Heart left ventricle (tissue), 16 donors: ENCODE results near the gene ALDH4A1. TPM values are rescaled to one million over a fixed set of nuclear protein-coding genes. Genes with fewer than 3 reads are reported as not detected.

ENCODE experiments used
- ATAC-seq, 4 donors: fragments of 200-7000 bp; cut with Tn5 transposase; one replicate each; pipeline ENCODE4 v1.9.1; 2020 to 2022; ENCODE audit warnings: moderate library complexity in 4 of 4, mild to moderate bottlenecking in 3 of 4, moderate number of reproducible peaks in 1 of 4
- DNase-seq, 5 donors: peaks; one replicate each; pipeline ENCODE4 v3.0.0-alpha.2; 2020
- H3K27ac ChIP-seq, 12 donors: fragments of 200-600 bp; sonication (generic) in 4 of 12; one replicate each; pipeline versions ENCODE4 v1.5.0 to v1.8.0; 2016 to 2022; ENCODE audit warnings: mild to moderate bottlenecking in 2 of 12
- H3K27me3 ChIP-seq, 9 donors: fragments of 200-600 bp; sonication (generic) in 2 of 9; one replicate each; pipeline versions ENCODE4 v1.5.1 to v1.8.0; 2016 to 2022; ENCODE audit warnings: mild to moderate bottlenecking in 3 of 9
- H3K36me3 ChIP-seq, 9 donors: fragments of 200-600 bp; sonication (generic) in 2 of 9; one replicate each; pipeline versions ENCODE4 v1.5.0 to v1.8.0; 2018 to 2022; ENCODE audit warnings: mild to moderate bottlenecking in 2 of 9
- H3K4me1 ChIP-seq, 12 donors: fragments of 200-600 bp; sonication (generic) in 4 of 12; one replicate each; pipeline versions ENCODE4 v1.5.0 to v1.8.0; 2016 to 2022; ENCODE audit warnings: mild to moderate bottlenecking in 3 of 12
- H3K4me3 ChIP-seq, 12 donors: fragments of 200-600 bp; sonication (generic) in 4 of 12; one replicate each; pipeline versions ENCODE4 v1.5.0 to v1.8.0; 2017 to 2022; ENCODE audit warnings: mild to moderate bottlenecking in 9 of 12, moderate library complexity in 4 of 12
- H3K9me3 ChIP-seq, 12 donors: fragments of 200-600 bp; sonication (generic) in 4 of 12; one replicate each; pipeline versions ENCODE4 v1.5.0 to v1.8.0; 2016 to 2022; ENCODE audit warnings: mild to moderate bottlenecking in 1 of 12
- CTCF ChIP-seq, 12 donors: fragments of 200-600 bp; sonication (generic) in 4 of 12; IDR thresholded peaks; one replicate each; pipeline versions ENCODE4 v1.5.0 to v1.8.0; 2018 to 2022; ENCODE audit warnings: antibody characterized with exemption in 12 of 12, mild to moderate bottlenecking in 5 of 12
- POLR2A ChIP-seq, 2 donors: fragments of 450-650 bp; IDR thresholded peaks; one replicate each; pipeline ENCODE4 v1.6.1; 2017; ENCODE audit warnings: antibody characterized with exemption in 2 of 2, mild to moderate bottlenecking in 2 of 2, moderate library complexity in 2 of 2
- WGBS, 4 donors: extraction: QIAGEN DNeasy Blood & Tissue Kit in 2 of 4; methylation state at CpG; one replicate each; pipeline versions ENCODE4 v1.1.5 to v1.1.7; 2013 to 2018; 5-methylcytosine and 5-hydroxymethylcytosine counted together
- intact Hi-C, 10 donors: fragments of 100-400 bp; cut with DNase I; formaldehyde crosslinking; loops; one replicate each; pipeline versions ENCODE4 v1.11.1 to v1.14.2; 2022
- polyA plus RNA-seq, 2 donors: library from polyadenylated mRNA; stranded (reverse); fragments of 200-250 nt; gene quantifications; one replicate each; pipeline ENCODE4 v1.2.3, GENCODE V29; 2013
- total RNA-seq, 9 donors: library from RNA; depleted of rRNA in 2 of 9; stranded (reverse); fragments of >200 nt in 2 of 9; fragmentation: NEBNext Ultra II Directional in 3 of 9; extraction: Animal tissue kit (Norgen Biotek cat#: 25700) in 3 of 9; gene quantifications; one replicate each; pipeline versions ENCODE4 v1.1.0 to v1.2.4, GENCODE V29; 2016 to 2023
- donor health status: ischemic (EF 13 %, LVEDD 7.1; RV severe dilation, severe dysfunction).
- donor health status: healthy with polysubstance abuse.
- donor health status: DM: no; HTN: yes; CAD: no.
- donor health status: DM: no; HTN: no; CAD: no.
- donor health status: ischemic (EF 25% LVEDD 6.9; RV normal size, moderate dysfunction).
- donor health status: ischemic (EF 25% LVEDD 5.7; RV mildly dilated, moderate dysfunction).
- donor health status: healthy.
- donor health status: DM: yes; HTN: yes; CAD: no.
- donor health status: ischemic (EF 35%, LVEDD 5.7; RV mildly dilated, moderate dysfunction).
- donor health status: nonischemic (EF 11% LVEDD 7.7; RV severe dilation, severe dysfunction).
- donor health status: DM: yes; HTN: yes; CAD: no.
- donor health status: PGD.
- donor health status: ischemic (EF 29% LVEDD 5.4; RV normal size, mild dysfunction).
- donor health status: nonischemic (EF 23%, LVEDD 6.1; RV moderate dilation, normal function).

ALDH4A1 gene
- total and polyA plus RNA-seq, 11 donors = 20.8 to 57.6 (median 30.6) TPM

- no peaks in the 10 kb centered on the region for H3K36me3 ChIP-seq
- WGBS, 4 donors = 85 to 89% (median 89%) methylated on average over 11 of the region's 11 CpGs
- H3K4me3 ChIP-seq = no peak overlapping the region
- no peaks in the 10 kb centered on the region for H3K27me3 ChIP-seq
- no peak for TF ChIP-seq CTCF (IDR thresholded peaks at IDR 0.05)
- no peak for TF ChIP-seq POLR2A (IDR thresholded peaks at IDR 0.05)
- H3K4me1 ChIP-seq = peaks cover 7 to 48% (median 33%) of the 10 kb centered on the region in 12 donors
- H3K9me3 ChIP-seq = no peaks in the 10 kb centered on the region
- ATAC-seq = no peak
- DNase-seq = no peak
- intact Hi-C loops = no loop called here
- H3K27ac ChIP-seq = no peak overlapping the region
These were observed 34.6 kb upstream of the ALDH4A1 start for GRCh38 chr1:18936814-18937481.

GRCh38 chr1:18936471-18936813 is 34.1 kb upstream of the ALDH4A1 start:
- no peak for TF ChIP-seq POLR2A (IDR thresholded peaks at IDR 0.05)
- TF ChIP-seq CTCF (IDR thresholded peaks at IDR 0.05) = no peak
- no peaks in the 10 kb centered on the region for H3K9me3 ChIP-seq
- WGBS, 4 donors = 93 to 100% (median 97%) methylated on average over 3 of the region's 3 CpGs
- no peak for DNase-seq
- H3K4me3 ChIP-seq = no peak overlapping the region
- peaks cover 3 to 43% (median 28%) of the 10 kb centered on the region in 12 donors for H3K4me1 ChIP-seq
- no peak overlapping the region for H3K27ac ChIP-seq
- H3K36me3 ChIP-seq = no peaks in the 10 kb centered on the region
- H3K27me3 ChIP-seq = no peaks in the 10 kb centered on the region
- ATAC-seq = no peak
- intact Hi-C loops = no loop called here

DNA sequence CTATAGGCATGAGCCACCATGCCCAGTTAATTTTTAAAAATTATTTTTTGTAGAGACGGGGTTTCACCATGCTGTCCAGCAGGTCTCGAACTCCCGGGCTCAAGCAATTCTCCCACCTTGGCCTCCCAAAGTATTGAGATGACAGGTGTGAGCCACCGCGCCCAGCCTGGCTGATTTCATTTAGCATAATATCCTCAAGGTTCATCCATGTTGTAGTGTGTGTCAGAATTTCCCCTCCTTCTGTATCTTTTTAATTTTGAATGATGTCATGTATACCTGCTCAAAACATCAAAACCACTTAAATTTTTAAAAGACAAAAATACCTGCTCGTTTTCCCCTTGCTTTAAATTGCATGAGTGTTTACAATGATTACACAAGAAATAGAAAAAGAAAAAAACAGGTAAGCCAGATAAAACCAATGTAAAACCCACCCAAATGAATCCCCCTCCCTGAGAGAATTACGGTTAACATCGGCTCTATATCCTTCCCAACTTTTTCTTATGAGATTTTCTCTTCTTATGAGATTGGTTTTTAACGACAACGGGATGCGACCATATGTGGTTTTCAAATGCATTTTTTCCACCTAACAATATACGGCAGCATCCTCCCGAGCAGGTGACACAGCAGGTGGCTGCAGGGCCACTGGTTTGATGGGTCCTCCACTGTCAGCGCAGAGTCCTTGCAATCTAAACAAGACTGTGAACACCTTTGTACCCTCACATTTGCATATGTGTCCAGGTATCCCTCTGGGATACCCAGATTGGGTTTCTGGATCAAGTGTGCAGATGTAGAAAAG is 32.0 kb upstream of the ALDH4A1 start:
- DNase-seq = no peak
- H3K27ac ChIP-seq = no peak overlapping the region
- 82 to 87% (median 83%) methylated on average over 14 of the region's 14 CpGs for WGBS, 4 donors

More for the DNA sequence above, 32.0 kb upstream of the ALDH4A1 start:
- peaks cover 0 to 23% (median 14%) of the 10 kb centered on the region in 12 donors for H3K4me1 ChIP-seq
- TF ChIP-seq CTCF (IDR thresholded peaks at IDR 0.05) = no peak
- no peak for TF ChIP-seq POLR2A (IDR thresholded peaks at IDR 0.05)
- intact Hi-C loops = no loop called here
- no peaks in the 10 kb centered on the region for H3K36me3 ChIP-seq
- no peaks in the 10 kb centered on the region for H3K27me3 ChIP-seq
- no peak for ATAC-seq
- no peak overlapping the region for H3K4me3 ChIP-seq
- H3K9me3 ChIP-seq = no peaks in the 10 kb centered on the region
